ENCODE data around the gene AK3. TPM values are rescaled to one million over a fixed set of nuclear protein-coding genes. Genes with fewer than 3 reads are reported as not detected.

The AK3 gene
- polyA plus RNA-seq, 1 experiment: 30.1 TPM

DNA sequence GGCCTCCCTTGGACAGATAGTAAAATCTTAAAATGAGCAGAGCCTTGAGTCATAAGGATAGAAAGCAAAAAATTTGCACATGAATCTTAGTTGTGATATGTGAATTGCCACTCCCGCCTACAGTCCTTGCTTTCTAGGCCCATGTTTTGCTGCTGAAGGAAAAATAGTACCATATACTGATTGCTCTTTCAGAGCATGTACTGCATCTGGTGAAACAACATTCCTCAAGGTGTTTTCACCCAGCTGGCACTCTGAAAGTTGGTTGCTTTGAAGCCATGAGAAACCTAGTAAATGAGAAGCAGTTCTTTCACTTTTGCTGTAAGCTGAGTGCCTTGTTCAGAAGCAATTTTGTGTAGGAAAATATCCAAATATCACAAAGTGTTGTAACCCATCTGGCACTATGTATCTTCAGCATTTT is 51.3 kb downstream of the AK3 start:
- ChIA-PET POLR2A (no interaction called here), CTCF (no interaction called here)
- DNase-seq (ENCODE audit: low read depth): no peak
- H3K4me3 ChIP-seq (ENCODE audit: low read depth, low read length): no peak overlapping the region
- no peaks in the 10 kb centered on the region for H3K27me3 ChIP-seq (ENCODE audit: control insufficient read depth, insufficient read depth, low read length)
- no peak for TF ChIP-seq CTCF (IDR thresholded peaks at IDR 0.05; ENCODE audit: insufficient read depth, low read depth, low read length)
- peaks cover 6% of the 10 kb centered on the region; the same call in 1 of the 2 replicates for H3K36me3 ChIP-seq (ENCODE audit: control insufficient read depth, insufficient read depth, low read length)

DNA sequence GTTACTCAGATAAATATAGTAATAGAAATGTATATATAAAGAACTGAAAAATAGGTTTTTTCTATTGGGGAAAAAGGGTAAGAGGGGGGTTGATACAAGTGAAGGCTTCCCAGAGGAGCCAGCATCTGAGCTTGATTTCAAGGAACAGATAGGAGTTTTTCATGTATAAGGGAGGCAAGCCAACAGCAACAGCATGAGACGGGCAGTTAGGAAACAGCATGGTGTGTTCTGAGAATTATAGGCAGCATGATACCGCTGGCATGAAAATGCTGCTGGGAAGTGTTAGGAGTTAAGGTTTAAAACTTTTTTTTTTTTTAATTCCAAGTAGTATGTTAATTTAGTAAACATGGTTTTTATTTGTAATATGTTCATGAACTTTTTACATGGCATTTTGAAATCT is 52.0 kb downstream of the AK3 start:
- no peaks in the 10 kb centered on the region for H3K27me3 ChIP-seq (ENCODE audit: control insufficient read depth, insufficient read depth, low read length)
- ChIA-PET POLR2A (no interaction called here), CTCF (no interaction called here)
- DNase-seq (ENCODE audit: low read depth): no peak
- TF ChIP-seq CTCF (IDR thresholded peaks at IDR 0.05; ENCODE audit: insufficient read depth, low read depth, low read length): no peak
- no peak overlapping the region for H3K4me3 ChIP-seq (ENCODE audit: low read depth, low read length)
- H3K36me3 ChIP-seq (ENCODE audit: control insufficient read depth, insufficient read depth, low read length): peaks cover 6% of the 10 kb centered on the region; the same call in 1 of the 2 replicates

- no peak for TF ChIP-seq CTCF (IDR thresholded peaks at IDR 0.05; ENCODE audit: insufficient read depth, low read depth, low read length)
- peaks cover 6% of the 10 kb centered on the region; the same call in 1 of the 2 replicates for H3K36me3 ChIP-seq (ENCODE audit: control insufficient read depth, insufficient read depth, low read length)
- no peak for DNase-seq (ENCODE audit: low read depth)
- no peak overlapping the region for H3K4me3 ChIP-seq (ENCODE audit: low read depth, low read length)
- no peaks in the 10 kb centered on the region for H3K27me3 ChIP-seq (ENCODE audit: control insufficient read depth, insufficient read depth, low read length)
- ChIA-PET POLR2A (no interaction called here), CTCF (no interaction called here)
These were observed 54.4 kb downstream of the AK3 start for GRCh38 chr9:4686584-4686983.

DNA sequence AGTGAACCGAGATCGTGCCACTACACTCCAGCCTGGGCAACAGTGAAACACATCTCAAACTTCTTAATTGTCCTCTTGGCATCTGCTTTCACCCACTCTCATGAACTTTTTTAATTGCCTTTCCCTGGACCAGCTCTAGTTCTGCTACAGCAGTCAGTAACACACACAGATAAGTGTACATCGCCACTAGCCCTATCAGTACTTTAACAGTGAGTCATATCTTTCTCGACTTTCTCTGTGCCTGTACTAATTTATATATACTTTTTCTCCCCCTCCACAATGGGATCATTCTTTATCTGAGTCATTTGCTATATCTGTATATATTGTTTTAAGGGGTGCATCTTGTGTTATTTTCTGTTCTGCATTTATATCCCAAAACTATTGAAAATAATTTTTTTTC is 54.9 kb downstream of the AK3 start:
- no peak for DNase-seq (ENCODE audit: low read depth)

DNA sequence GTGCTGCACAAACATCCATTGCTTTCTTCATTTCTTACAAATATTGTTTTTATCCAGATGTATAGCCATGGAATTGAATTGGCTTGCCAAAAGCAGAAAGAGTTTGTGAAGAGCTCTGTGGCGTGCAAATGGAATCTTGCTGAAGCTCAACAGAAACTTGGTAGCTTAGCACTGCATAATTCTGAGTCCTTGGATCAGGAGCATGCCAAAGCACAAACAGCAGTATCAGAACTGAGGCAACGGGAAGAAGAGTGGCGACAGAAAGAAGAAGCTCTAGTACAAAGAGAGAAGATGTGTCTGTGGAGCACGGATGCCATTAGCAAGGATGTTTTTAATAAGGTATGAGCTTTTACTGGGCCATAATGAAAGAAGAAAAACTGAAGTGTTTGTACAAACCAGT is 56.2 kb downstream of the AK3 start:
- H3K4me3 ChIP-seq (ENCODE audit: low read depth, low read length): no peak overlapping the region
- ChIA-PET POLR2A (no interaction called here), CTCF (no interaction called here)
- no peaks in the 10 kb centered on the region for H3K27me3 ChIP-seq (ENCODE audit: control insufficient read depth, insufficient read depth, low read length)
- DNase-seq (ENCODE audit: low read depth): no peak
- 0 out of 2 replicates have a peak, but pooled peaks cover 4% of the 10 kb centered on the region for H3K36me3 ChIP-seq (ENCODE audit: control insufficient read depth, insufficient read depth, low read length)
- no peak for TF ChIP-seq CTCF (IDR thresholded peaks at IDR 0.05; ENCODE audit: insufficient read depth, low read depth, low read length)

More for the DNA sequence above, 54.9 kb downstream of the AK3 start:
- POLR2A ChIA-PET: no interaction called here
- H3K4me3 ChIP-seq (ENCODE audit: low read depth, low read length): no peak overlapping the region
- TF ChIP-seq CTCF (IDR thresholded peaks at IDR 0.05; ENCODE audit: insufficient read depth, low read depth, low read length): no peak
- CTCF ChIA-PET: no interaction called here
- peaks cover 6% of the 10 kb centered on the region; the same call in 1 of the 2 replicates for H3K36me3 ChIP-seq (ENCODE audit: control insufficient read depth, insufficient read depth, low read length)
- no peaks in the 10 kb centered on the region for H3K27me3 ChIP-seq (ENCODE audit: control insufficient read depth, insufficient read depth, low read length)

All from BJ (cell line).